MG63 (cell line): Measurements from ENCODE around the gene FBXO45. TPM values are rescaled to one million over a fixed set of nuclear protein-coding genes. Genes with fewer than 3 reads are reported as not detected.
"Not testable (repeated sequence)": the region's sequence is repeated elsewhere in the genome, so short reads cannot be mapped to it uniquely, and the experiment has no call there.

ENCODE experiments used
- DNase-seq: peaks from one replicate; pipeline ENCODE4 v3.0.0-alpha.2; 2020
- H3K27me3 ChIP-seq: fragments of 250-450 bp; sonication (Bioruptor Pico); 2 replicates; pipeline ENCODE4 v1.5.1; 2020; ENCODE audit warnings: mild to moderate bottlenecking, moderate library complexity
- H3K36me3 ChIP-seq: fragments of 250-450 bp; sonication (Bioruptor Pico); 2 replicates; pipeline ENCODE4 v1.5.1; 2020; ENCODE audit warnings: mild to moderate bottlenecking, moderate library complexity
- H3K4me3 ChIP-seq: fragments of 250-450 bp; sonication (Bioruptor Pico); 2 replicates; pipeline ENCODE4 v1.5.1; 2020; ENCODE audit warnings: mild to moderate bottlenecking, moderate library complexity
- H3K9me3 ChIP-seq: fragments of 250-450 bp; sonication (Bioruptor Pico); 2 replicates; pipeline ENCODE4 v1.5.1; 2020; ENCODE audit warnings: mild to moderate bottlenecking, moderate library complexity
- total RNA-seq: library from RNA; depleted of rRNA; stranded (reverse); fragments of >200 nt; shearing (Covaris generic); gene quantifications from 2 replicates; pipeline ENCODE4 v1.2.3, GENCODE V29; 2014; ENCODE audit warnings: low replicate concordance

FBXO45 gene
- total RNA-seq, 1 experiment from 2014 or later: 19.1 TPM

- H3K9me3 ChIP-seq: peaks cover 18% of the 10 kb centered on the region
- not testable (repeated sequence) for DNase-seq, H3K27me3 ChIP-seq, H3K4me3 ChIP-seq, H3K36me3 ChIP-seq
Observed at GRCh38 chr3:196550172-196550571, 18.3 kb upstream of the FBXO45 start.

GRCh38 chr3:196552253-196552652, 16.2 kb upstream of the FBXO45 start:
- Histone ChIP-seq H3K27me3 (no peaks in the 10 kb centered on the region), H3K4me3 (no peak overlapping the region), H3K36me3 (peaks cover 6% of the 10 kb centered on the region), H3K9me3 (peaks cover 18% of the 10 kb centered on the region)
- no peak for DNase-seq

DNA sequence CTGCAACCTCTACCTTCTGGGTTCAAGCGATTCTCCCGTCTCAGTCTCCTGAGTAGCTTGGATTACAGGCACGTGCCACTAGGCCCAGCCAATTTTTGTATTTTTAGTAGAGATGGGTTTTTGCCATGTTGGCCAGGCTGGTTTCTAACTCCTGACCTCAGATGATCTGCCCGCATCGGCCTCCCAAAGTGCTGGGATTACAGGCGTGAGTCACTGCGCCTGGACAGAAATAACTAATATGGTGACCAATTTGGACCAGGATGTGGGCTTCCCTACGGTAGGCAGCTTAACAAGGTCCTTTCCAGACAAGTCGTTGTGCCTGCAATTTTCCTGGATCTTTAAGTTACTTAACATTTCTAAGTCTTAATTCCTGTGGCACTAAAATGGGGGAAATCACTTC, 14.9 kb upstream of the FBXO45 start:
- Histone ChIP-seq H3K4me3 (no peak overlapping the region), H3K27me3 (no peaks in the 10 kb centered on the region), H3K9me3 (peaks cover 18% of the 10 kb centered on the region), H3K36me3 (peaks cover 6% of the 10 kb centered on the region)
- no peak for DNase-seq

GRCh38 chr3:196554205-196554604, 14.3 kb upstream of the FBXO45 start:
- no peak for DNase-seq
- peaks cover 6% of the 10 kb centered on the region for H3K36me3 ChIP-seq
- H3K27me3 ChIP-seq: no peaks in the 10 kb centered on the region
- H3K4me3 ChIP-seq: no peak overlapping the region
- peaks cover 14% of the 10 kb centered on the region for H3K9me3 ChIP-seq

DNA sequence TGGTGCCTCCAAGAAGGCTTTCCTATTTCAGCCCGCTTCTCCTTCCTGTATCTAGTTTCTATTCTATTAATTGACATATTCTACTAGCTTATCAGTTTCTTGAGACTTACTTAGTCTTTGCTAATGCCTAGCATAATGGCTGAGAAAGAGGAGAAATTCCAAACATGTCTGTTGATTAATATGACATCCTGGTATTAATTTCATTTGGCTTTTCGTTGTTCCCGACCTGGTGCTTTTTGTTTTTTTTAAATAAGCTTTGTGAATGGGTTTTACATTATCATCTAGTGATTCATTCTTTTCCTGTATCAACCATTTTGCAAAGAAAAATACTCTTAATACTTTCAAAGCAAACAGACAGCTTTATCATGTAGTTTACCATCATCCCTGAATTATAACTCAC, 13.2 kb upstream of the FBXO45 start:
- DNase-seq: no peak
- Histone ChIP-seq H3K9me3 (peaks cover 3% of the 10 kb centered on the region), H3K27me3 (no peaks in the 10 kb centered on the region), H3K4me3 (no peak overlapping the region), H3K36me3 (peaks cover 6% of the 10 kb centered on the region)

GRCh38 chr3:196557236-196557635, 11.2 kb upstream of the FBXO45 start:
- peaks cover 17% of the 10 kb centered on the region for H3K36me3 ChIP-seq
- H3K4me3 ChIP-seq: no peak overlapping the region
- no peak for DNase-seq
- H3K27me3 ChIP-seq: no peaks in the 10 kb centered on the region
- H3K9me3 ChIP-seq: no peaks in the 10 kb centered on the region

- no peaks in the 10 kb centered on the region for H3K9me3 ChIP-seq
- peaks cover 22% of the 10 kb centered on the region for H3K36me3 ChIP-seq
- H3K27me3 ChIP-seq: no peaks in the 10 kb centered on the region
- no peak for DNase-seq
- H3K4me3 ChIP-seq: no peak overlapping the region
Observed at GRCh38 chr3:196558476-196558875, 10.0 kb upstream of the FBXO45 start.

- Histone ChIP-seq H3K36me3 (peaks cover 19% of the 10 kb centered on the region), H3K27me3 (no peaks in the 10 kb centered on the region), H3K4me3 (no peak overlapping the region), H3K9me3 (no peaks in the 10 kb centered on the region)
- DNase-seq: no peak
Observed at GRCh38 chr3:196559826-196560225, 8.6 kb upstream of the FBXO45 start.

DNA sequence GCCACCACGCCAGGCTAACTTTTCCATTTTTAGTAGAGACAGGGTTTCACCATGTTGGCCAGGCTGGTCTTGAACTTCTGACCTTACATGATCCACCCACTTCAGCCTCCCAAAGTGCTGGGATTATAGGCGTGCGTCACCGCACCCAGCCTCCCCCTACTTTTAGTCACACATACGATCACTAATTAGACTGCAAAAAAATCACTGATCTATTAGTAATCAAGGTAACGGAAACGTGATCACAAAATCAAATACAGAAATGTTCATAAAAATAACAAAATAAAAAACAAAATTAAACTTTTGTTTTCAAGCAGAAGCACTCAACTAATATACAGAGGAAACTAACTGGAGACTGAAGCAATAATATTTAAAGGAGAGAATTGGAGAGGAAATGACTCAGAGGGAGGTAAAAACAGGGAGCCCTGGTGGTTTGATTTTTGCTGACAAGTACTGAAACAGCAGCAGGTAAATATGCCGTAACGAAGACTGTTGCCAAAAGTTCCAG, 4.7 kb upstream of the FBXO45 start:
- Histone ChIP-seq H3K27me3 (no peaks in the 10 kb centered on the region), H3K4me3 (no peak overlapping the region)
- no peak for DNase-seq

DNA sequence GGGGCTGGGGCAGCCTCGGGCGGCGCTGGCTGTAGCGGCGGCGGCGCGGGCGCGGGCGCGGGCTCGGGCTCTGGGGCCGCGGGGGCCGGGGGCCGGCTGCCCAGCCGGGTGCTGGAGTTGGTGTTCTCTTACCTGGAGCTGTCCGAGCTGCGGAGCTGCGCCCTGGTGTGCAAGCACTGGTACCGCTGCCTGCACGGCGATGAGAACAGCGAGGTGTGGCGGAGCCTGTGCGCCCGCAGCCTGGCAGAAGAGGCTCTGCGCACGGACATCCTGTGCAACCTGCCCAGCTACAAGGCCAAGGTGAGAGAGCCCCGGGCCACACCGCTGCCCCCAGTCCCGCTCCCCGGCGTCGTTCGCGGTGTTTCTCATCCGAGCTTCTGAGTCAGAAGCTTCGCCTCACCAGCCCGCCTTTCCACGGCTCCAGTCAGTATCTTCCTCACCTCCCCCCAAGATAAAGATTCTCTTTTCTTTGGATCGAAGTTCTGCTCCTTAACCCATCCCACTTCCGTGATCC, 600 bp downstream of the FBXO45 start:
- Histone ChIP-seq H3K9me3 (no peaks in the 10 kb centered on the region), H3K27me3 (no peaks in the 10 kb centered on the region), H3K36me3 (peaks cover 7% of the 10 kb centered on the region), H3K4me3 (peak overlapping the region; percentile 95)
- peak; percentile 48 for DNase-seq

More for the DNA sequence above, 4.7 kb upstream of the FBXO45 start:
- H3K36me3 ChIP-seq: peaks cover 22% of the 10 kb centered on the region
- H3K9me3 ChIP-seq: no peaks in the 10 kb centered on the region

- not testable (repeated sequence) for H3K9me3 ChIP-seq, H3K4me3 ChIP-seq, H3K27me3 ChIP-seq, DNase-seq, H3K36me3 ChIP-seq
Observed at GRCh38 chr3:196570332-196570731, 1.9 kb downstream of the FBXO45 start.

- H3K27me3 ChIP-seq: no peaks in the 10 kb centered on the region
- no peaks in the 10 kb centered on the region for H3K9me3 ChIP-seq
- no peak for DNase-seq
- H3K36me3 ChIP-seq: peaks cover 5% of the 10 kb centered on the region
- no peak overlapping the region for H3K4me3 ChIP-seq
Observed at GRCh38 chr3:196572389-196572788, 3.9 kb downstream of the FBXO45 start.

DNA sequence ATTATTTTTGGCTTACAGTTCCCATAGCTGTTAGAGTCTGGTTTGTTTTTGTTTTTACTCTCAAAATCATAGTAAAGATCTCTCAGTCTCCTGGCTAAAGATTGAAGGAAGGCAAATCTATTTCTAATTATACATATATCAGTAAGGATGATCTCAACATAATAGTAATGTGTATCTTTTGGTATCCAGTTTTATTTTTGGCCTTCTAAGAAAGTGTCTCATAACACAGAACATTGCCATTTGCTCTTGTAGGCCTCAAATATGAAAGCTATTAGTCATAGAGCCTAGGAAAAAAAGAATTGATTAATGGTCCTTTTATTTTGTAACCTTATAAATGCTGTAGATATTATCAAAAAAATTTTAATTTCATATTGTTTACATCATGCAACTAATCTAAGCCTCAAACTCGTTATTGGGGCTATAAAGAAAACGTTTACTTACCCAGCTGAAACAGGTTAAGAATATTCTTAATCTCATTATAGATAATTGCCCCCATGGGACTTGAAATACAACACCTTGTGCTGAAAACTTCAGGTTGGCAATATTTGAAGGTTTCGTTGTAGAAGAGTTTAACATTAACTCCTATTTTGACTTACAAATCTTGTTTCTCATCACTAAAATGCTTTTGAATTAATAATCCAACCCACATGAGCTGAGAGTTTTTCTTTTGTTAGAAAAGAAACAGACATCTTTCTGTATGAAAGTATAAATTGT, 16.7 kb downstream of the FBXO45 start:
- DNase-seq: no peak

DNA sequence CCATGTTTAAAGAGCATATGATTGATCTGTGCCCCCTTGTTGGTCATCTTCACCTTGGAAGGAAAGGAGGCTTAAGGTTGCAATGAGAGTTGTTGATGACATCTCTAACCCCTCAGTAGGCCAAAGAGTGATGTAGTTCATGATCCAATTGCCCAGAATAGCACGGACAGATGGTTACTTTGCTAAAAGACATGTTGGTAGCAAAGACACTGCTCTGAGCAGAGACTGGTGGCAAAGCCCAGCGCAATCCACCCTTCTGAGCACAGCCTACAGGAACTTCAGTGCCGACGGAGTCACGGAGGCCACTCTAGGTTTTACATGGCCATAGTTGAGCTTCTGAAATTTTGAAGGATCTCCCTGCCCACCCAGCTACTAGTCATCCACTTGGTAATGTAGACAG, 21.8 kb downstream of the FBXO45 start:
- Histone ChIP-seq H3K9me3 (no peaks in the 10 kb centered on the region), H3K36me3 (peaks cover 17% of the 10 kb centered on the region), H3K4me3 (no peak overlapping the region), H3K27me3 (0 out of 2 replicates have a peak, but pooled peaks cover 1% of the 10 kb centered on the region)
- no peak for DNase-seq

More for the DNA sequence above, 16.7 kb downstream of the FBXO45 start:
- H3K9me3 ChIP-seq: no peaks in the 10 kb centered on the region
- no peak overlapping the region for H3K4me3 ChIP-seq
- H3K27me3 ChIP-seq: no peaks in the 10 kb centered on the region
- peaks cover 53% of the 10 kb centered on the region for H3K36me3 ChIP-seq

DNA sequence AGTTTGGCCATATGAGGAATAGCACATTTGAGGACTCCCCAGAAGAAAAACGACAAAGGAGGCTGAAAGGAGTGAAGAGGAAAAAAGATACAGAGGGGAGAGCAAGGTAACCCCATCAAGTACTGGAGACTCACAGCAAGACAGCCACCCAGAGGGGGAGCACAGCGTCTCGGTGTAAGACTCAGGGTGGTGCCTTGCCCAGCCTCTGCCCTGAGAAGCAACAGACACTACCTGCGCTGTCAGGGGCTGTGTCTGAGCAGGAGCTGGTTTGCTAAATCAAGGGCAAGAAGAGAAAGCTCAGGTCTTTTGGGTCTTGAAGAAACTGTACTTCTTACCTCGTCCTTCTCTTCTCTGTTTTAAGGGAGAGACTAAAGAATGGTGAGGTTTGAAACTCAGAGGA, 27.9 kb downstream of the FBXO45 start:
- no peaks in the 10 kb centered on the region for H3K9me3 ChIP-seq
- no peaks in the 10 kb centered on the region for H3K36me3 ChIP-seq
- H3K4me3 ChIP-seq: no peak overlapping the region
- peaks cover 21% of the 10 kb centered on the region for H3K27me3 ChIP-seq
- no peak for DNase-seq

DNA sequence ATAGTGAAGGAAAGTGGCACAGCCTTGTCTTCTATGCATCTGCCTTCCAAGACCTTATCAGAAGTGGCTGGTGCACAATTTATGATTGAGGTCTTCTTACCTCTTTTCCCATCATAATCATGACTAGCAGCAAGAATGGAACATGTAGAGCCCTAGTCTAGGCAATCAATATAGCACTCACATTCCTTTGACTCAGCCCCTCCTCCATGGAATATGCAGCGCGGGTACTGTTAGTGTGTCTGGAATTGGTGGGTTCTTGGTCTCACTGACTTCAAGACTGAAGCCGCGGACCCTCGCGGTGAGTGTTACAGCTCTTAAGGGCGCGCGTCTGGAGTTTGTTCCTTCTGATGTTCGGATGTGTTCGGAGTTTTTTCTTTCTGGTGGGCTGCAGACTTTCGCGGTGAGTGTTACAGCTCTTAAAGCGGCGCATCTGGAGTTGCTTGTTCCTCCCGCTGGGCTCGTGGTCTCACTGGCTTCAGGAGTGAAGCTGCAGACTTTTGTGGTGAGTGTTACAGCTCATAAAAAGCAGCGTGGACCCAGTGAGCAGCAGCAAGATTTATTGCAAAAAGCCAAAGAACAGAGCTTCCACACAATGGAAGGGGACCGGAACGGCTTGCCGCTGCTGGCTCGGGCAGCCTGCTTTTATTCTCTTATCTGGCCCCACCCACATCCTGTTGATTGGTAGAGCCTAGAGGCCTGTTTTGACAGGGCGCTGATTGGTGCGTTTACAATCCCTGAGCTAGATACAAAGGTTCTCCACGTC, 29.7 kb downstream of the FBXO45 start:
- H3K27me3 ChIP-seq: peaks cover 21% of the 10 kb centered on the region
- not testable (repeated sequence) for H3K36me3 ChIP-seq, H3K9me3 ChIP-seq
- DNase-seq: peak; percentile 19
- H3K4me3 ChIP-seq: peak overlapping the region; percentile 16

DNA sequence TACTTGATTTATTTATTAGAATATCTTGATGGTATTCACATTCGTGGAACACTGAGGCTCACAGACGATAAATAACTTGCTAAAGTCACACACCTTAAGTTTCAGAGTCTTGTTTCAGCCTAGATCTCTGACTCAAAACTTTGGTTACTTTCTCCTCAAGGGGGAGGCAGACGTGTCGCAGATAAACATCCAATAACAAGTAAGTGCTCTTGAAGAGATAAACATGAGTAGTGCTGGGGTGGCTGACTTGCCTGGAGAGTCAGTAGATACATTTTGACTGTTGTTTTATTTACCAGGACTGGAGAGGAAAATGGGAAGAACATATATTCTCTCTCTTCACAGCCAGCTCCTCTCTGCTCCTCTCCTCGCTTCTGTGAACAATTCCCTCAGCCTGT, 31.3 kb downstream of the FBXO45 start:
- no peak for DNase-seq
- Histone ChIP-seq H3K4me3 (no peak overlapping the region), H3K36me3 (no peaks in the 10 kb centered on the region), H3K9me3 (no peaks in the 10 kb centered on the region), H3K27me3 (peaks cover 21% of the 10 kb centered on the region)
